Measurements from ENCODE around the gene ADSS2. TPM values are rescaled to one million over a fixed set of nuclear protein-coding genes. Genes with fewer than 3 reads are reported as not detected.
"Not testable (repeated sequence)": the region's sequence is repeated elsewhere in the genome, so short reads cannot be mapped to it uniquely, and the experiment has no call there.

The ADSS2 gene
- 90.2 and 113 TPM in 2 replicates for total RNA-seq (2014; rRNA removed; shearing (Covaris generic); ENCODE audit: low replicate concordance)

DNA sequence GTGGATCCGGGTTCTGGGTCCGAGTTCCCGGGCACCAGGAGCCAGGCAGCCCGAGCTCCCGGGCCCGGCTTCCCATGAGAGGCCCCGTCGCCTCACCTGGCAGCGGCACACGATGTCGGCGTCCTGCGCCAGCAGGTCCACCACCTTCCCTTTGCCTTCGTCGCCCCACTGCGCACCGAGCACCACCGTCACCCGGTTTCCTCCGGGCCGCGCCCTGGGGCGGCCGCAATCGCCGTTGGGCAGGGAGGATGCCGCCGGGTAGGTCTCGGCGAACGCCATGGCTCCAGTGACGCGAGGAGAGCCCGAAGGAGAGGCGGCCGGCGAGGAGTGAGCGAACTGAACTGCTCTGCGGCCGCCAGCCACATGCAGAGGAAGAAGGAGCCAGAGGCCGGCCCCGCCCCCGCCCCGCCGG is at the start of gene ADSS2:
ADSS2 (minus strand) TSS at position 371 of the 412 bp plus-strand sequence; CDS start at position 279, 92 bp downstream.
- no peak for DNase-seq
- Histone ChIP-seq H3K27me3 (no peaks in the 10 kb centered on the region), H3K36me3 (peaks cover 34% of the 10 kb centered on the region), H3K4me3 (peak within 1 kb of the TSS; percentile 81), H3K9me3 (peaks cover 2% of the 10 kb centered on the region; the same call in 1 of the 2 replicates)

DNA sequence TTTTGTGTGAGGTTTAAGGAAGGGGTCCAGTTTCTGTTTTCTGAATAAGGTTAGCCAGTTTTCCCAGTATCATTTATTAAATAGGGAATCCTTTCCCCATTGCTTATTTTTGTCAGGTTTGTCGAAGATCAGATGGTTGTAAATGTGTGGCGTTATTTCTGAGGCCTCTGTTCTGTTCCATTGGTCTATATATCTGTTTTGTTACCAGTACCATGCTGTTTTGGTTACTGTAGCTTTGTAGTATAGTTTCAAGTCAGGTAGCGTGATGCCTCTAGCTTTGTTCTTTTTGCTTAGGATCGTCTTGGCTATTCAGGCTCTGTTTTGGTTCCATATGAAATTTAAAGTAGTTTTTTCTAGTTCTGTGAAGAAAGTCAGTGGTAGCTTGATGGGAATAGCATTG is 48.8 kb upstream of the ADSS2 start:
- H3K9me3 ChIP-seq, H3K27me3 ChIP-seq, H3K4me3 ChIP-seq, DNase-seq, H3K36me3 ChIP-seq: not testable (repeated sequence)

DNA sequence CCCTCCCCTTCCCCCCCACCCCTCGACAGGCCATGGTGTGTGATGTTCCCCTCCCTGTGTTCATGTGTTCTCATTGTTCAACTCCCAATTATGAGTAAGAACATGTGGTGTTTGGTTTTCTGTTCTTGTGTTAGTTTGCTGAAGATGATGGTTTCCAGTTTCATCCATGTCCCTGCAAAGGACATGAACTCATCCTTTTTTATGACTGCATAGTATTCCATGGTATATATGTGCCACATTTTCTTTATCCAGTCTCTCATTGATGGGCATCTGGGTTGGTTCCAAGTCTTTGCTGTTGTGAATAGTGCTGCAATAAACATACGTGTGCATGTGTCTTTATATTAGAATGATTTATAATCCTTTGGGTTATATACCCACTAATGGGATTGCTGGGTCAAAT is 47.8 kb upstream of the ADSS2 start:
- DNase-seq, H3K9me3 ChIP-seq, H3K36me3 ChIP-seq, H3K4me3 ChIP-seq, H3K27me3 ChIP-seq: not testable (repeated sequence)

DNA sequence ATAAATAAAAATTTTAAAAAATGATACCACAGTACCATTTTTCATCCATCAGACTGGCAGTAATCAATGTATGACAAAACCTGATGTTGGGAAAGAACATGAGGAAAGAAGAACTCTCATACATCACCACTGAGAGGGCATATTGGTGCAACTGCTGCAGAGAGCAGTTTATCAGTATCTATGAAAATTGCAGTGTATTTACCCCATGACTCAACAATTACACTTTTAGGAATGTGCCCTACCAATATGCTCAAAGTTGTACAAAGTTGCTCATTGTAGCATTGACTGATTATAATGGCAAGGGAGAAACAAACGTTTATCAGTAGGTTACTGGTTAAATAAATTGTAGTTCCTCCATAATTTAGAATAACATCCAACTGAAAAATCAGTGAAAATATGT is 46.1 kb upstream of the ADSS2 start:
- Histone ChIP-seq H3K9me3 (peaks cover 6% of the 10 kb centered on the region), H3K27me3 (no peaks in the 10 kb centered on the region), H3K4me3 (no peak overlapping the region), H3K36me3 (no peaks in the 10 kb centered on the region)
- no peak for DNase-seq

DNA sequence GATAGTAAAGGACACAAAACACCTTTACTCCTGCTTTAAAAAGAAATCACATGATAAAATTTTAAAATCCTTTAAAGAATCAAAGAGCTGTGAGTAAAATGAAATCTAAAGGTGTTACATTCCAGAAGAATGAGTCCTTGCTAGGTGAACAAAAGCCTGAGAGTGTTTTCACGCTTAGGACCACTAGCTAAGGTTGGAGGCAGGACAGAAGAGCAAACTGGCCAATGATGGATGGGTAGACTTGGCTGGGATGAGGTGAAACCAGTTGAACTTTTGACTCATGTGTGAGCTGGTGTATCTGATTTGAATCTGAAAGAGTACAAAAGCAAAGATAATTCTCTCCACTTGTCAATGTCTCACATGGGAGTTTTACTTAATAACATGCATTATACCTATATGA is 44.5 kb upstream of the ADSS2 start:
- Histone ChIP-seq H3K4me3 (no peak overlapping the region), H3K27me3 (no peaks in the 10 kb centered on the region), H3K36me3 (no peaks in the 10 kb centered on the region), H3K9me3 (peaks cover 6% of the 10 kb centered on the region)
- no peak for DNase-seq

DNA sequence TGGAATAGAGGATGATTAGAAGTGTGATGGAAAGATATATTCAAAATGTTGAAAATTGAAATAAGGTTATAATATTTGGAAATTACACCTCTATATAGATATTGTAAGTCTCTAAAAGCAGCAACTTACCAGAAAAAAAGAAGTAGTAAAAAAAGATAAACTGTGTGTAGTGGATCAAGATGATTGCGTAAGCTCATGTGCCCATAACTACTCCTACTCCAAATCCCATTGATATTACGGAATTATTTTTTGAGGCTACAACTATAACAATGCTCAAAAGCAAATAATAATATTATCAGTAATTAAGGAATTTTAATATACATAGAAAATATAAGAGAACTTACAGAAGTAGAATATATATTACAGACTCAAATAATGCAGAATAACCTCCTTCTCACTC is 42.9 kb upstream of the ADSS2 start:
- Histone ChIP-seq H3K9me3 (peaks cover 2% of the 10 kb centered on the region; the same call in 1 of the 2 replicates), H3K4me3 (no peak overlapping the region), H3K36me3 (no peaks in the 10 kb centered on the region), H3K27me3 (no peaks in the 10 kb centered on the region)
- no peak for DNase-seq

DNA sequence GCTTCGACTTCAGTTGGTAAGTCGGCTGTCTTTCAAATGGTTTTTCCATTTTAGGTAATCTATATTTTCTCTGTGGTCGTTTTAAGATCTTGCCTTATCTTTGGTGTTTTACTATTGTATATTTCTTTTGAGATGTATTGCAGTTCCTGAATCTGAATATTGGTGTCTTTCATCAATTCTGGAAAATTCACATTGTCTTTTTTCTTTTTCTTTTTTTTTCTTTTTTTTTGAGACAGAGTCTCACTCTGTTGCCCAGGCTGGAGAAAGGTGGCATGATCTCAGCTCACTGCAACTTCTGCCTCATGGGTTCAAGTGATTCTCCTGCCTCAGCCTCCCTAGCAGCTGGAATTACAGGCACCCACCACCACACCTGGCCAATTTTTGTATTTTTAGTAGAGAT is 33.3 kb upstream of the ADSS2 start:
- DNase-seq, H3K36me3 ChIP-seq, H3K27me3 ChIP-seq, H3K9me3 ChIP-seq, H3K4me3 ChIP-seq: not testable (repeated sequence)

DNA sequence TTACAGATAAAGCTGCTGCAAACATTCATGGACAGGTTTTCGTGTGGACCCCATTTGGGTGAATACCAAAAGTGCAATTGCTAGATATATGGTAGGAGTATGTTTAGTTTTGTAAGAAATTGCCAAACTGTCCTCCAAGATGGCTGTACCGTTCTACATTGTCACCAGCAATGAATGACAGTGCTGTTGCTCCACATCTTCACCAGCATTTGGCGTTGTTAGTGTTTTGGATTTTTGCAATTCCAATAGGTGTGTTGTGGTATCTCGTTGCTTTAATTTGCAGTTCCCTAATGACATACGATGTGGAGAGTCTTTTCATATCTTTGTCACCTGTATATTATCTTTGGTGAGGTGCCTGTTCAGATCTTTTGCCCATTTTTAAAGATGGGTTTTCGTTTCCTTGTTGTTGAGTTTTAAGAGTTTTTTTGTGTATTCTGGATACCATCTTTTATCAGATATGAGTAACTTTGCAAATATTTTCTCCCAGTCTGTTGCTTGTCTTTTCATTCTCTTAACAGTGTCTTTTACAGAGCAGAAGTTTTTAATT is 21.4 kb upstream of the ADSS2 start:
- H3K27me3 ChIP-seq, result no peaks in the 10 kb centered on the region
- H3K4me3 ChIP-seq, result no peak overlapping the region
- DNase-seq, result no peak
- no peaks in the 10 kb centered on the region for H3K9me3 ChIP-seq
- H3K36me3 ChIP-seq, result no peaks in the 10 kb centered on the region

DNA sequence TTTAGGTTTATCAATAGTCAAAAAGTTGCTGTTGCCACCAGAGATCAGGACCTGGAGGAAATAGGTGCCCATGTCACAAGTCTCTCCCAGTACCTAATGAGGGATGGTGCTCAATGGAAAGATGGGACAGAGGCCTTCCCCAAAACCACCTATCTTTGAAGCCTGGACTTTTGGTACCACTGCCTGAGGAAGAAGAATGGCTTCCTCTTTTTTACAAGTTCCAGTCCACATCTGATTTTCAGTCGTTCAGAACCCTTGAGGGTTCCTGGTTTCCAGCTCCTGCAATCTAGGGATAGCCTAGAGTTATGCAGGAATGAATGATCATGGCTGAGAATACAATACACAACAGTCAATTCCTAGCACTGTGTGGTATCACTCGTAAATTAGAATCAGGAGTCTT is 15.0 kb upstream of the ADSS2 start:
- H3K36me3 ChIP-seq, result no peaks in the 10 kb centered on the region
- no peak overlapping the region for H3K4me3 ChIP-seq
- no peaks in the 10 kb centered on the region for H3K9me3 ChIP-seq
- no peak for DNase-seq
- H3K27me3 ChIP-seq, result no peaks in the 10 kb centered on the region

DNA sequence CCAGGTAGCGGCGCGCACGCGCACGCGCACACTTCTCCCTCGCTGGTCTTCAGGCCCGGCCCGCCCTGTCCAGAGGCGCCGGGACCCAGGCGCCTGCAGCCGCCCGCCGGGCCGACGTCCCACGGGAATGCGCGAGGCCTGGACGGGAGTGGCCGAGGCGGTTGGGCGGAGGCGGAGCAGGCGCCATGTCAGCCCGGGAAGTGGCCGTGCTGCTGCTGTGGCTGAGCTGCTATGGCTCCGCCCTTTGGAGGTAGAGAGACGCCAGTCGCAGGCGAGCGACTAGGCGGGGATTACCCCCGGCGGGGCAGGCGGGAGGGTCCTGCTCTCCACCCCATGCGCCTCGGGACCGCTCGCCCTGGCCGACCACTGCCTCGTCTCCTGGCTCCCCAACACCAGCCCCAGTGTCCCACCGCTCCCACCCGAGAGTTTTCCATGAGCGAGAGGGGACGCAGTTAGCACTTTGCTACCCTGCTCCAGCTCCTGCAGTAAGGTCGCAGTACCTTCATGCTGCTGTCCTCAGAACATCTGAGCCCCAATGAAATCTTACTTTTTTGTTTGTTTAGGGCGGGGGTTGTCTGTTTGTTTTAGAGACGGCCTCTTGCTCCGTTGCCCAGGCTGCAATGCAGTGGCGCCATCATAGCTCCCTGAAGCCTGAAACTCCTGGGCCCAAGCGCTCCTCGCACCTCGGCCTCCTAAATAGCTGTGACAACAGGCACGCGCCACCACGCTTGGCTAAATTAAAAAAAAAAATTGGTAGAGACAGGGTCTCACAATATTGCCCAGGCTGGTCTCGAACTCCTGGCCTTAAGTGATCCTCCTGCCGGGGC is 9.7 kb upstream of the ADSS2 start, which contains the start of gene CATSPERE:
CATSPERE (plus strand) TSS at position 29 of the 827 bp plus-strand sequence; CDS start at position 186, 157 bp downstream.
- Histone ChIP-seq H3K36me3 (no peaks in the 10 kb centered on the region), H3K27me3 (no peaks in the 10 kb centered on the region), H3K9me3 (no peaks in the 10 kb centered on the region), H3K4me3 (peak within 1 kb of the TSS; percentile 24)
- DNase-seq, result peak; percentile 80

DNA sequence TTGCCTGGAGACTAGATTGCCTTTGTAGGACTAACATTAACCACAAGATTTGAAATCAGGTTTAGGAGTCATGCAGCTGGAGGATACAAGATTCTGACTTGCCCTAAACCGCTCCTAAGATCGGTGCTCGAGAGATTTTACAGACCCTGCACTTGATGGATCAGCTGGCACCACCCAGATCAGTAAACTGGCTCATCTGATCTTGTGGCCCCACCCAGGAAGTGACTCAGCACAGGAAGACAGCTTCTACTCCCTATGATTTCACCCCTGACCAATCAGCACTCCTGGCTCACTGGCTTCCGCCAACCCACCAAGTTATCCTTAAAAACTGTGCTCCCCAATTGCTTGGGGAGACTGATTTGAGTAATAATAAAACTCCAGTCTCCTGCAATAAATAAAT is 8.5 kb upstream of the ADSS2 start:
- H3K27me3 ChIP-seq, result no peaks in the 10 kb centered on the region
- peak; percentile 61 for DNase-seq
- H3K36me3 ChIP-seq, result no peaks in the 10 kb centered on the region
- no peaks in the 10 kb centered on the region for H3K9me3 ChIP-seq
- no peak overlapping the region for H3K4me3 ChIP-seq

DNA sequence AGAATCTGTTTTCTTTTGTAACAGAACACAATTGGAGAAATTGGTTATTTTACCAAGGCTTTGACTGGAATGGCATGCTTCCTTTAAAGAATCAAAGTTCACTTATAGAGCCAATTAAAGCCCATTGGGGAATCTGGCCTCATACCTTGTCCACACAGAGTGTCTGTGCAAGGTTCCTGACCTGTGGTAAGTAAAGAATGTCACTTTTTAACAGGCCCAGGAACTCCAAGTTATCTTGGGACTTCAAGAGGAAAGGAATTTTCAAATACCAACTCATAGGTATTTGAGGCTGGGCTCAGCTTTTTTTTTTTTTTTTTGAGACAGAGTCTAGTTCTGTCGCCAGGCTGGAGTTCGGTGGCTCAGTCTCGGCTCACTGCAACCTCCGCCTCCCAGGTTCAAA is 7.1 kb upstream of the ADSS2 start:
- DNase-seq, result no peak
- H3K36me3 ChIP-seq, result no peaks in the 10 kb centered on the region
- no peaks in the 10 kb centered on the region for H3K27me3 ChIP-seq
- no peaks in the 10 kb centered on the region for H3K9me3 ChIP-seq
- H3K4me3 ChIP-seq, result no peak overlapping the region

DNA sequence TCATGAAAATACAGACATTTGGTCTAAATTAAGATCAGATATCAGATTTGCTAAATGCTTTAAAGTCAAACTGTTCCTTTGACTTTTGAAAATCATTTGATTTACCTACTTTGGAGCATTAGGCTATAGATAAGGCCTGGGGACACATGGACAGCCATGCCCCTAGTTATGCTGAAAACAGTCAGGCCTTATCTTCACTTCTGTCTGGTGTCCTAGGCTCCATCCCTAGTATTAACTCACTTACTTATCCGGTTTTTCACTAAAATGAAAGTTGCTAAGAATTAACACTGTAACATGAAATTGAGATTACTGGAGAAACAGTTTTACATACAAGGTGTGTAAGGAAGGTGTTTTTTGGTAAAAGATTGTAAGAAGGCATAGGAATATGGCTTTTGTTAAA is 4.9 kb upstream of the ADSS2 start:
- Histone ChIP-seq H3K27me3 (no peaks in the 10 kb centered on the region), H3K4me3 (no peak overlapping the region), H3K9me3 (peaks cover 2% of the 10 kb centered on the region; the same call in 1 of the 2 replicates), H3K36me3 (no peaks in the 10 kb centered on the region)
- DNase-seq, result no peak

DNA sequence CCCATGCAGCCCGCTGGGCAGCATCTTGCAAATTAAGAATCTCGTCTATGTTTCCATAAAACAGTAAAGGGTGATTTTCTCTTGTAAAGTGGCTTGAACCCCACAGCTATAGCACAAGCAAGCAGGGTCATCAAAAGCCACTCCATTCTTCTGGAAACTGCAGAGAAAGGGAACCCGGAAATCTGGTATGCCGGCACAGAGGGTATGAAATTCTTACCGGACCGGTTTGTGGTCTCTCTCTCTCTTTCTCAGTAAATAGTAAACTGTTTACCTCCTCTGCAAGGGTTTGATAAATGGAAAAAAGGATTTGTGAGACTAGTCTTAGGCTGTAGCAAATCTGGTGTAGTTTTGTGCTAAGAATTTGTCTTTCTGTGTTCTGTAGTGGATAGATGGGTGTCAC is 2.7 kb upstream of the ADSS2 start:
- Histone ChIP-seq H3K36me3 (peaks cover 12% of the 10 kb centered on the region; the same call in 1 of the 2 replicates), H3K27me3 (no peaks in the 10 kb centered on the region), H3K4me3 (no peak overlapping the region), H3K9me3 (peaks cover 2% of the 10 kb centered on the region; the same call in 1 of the 2 replicates)
- DNase-seq, result no peak

DNA sequence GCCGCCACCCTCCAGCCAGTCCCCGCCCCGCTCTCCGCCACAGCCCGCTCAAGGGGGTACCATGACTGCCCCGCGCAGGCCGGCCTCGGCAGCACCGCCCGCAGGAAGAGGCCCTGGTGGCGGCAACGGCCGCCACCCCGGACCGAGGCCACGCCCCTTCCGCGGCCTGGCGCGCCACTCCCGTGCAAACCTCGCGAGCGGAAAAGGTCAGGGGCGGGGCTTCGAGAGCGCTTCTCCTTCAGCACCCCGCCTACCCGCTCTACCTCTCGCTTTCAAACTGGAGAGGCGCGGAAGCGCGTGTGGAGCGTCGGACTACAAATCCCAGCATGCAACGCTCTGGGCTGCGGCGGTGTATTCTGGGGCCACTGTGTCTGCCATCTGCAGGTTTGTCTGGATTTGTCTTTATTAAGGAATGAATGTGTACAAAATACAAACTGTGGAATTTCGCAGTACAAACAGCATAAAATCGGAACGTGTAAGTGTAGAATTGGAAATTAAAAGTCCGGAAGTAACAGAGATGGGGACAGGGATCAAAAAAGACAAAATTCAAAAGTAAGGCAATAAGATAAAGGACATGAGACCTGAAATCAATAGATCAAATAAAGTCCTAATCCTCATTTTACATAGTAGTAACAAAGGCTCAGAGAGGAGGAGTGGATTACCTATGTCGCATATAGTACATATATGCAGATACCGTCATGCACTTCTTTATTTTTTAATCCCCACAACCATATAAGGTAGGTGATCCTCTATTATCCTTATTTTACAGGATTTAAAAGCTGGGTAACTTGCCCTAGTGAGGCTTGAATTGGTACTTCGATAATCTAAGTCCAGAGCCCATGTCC is 464 bp upstream of the ADSS2 start:
- Histone ChIP-seq H3K27me3 (no peaks in the 10 kb centered on the region), H3K9me3 (peaks cover 2% of the 10 kb centered on the region; the same call in 1 of the 2 replicates), H3K4me3 (peak overlapping the region; percentile 81), H3K36me3 (peaks cover 31% of the 10 kb centered on the region)
- DNase-seq, result peak; percentile 99

DNA sequence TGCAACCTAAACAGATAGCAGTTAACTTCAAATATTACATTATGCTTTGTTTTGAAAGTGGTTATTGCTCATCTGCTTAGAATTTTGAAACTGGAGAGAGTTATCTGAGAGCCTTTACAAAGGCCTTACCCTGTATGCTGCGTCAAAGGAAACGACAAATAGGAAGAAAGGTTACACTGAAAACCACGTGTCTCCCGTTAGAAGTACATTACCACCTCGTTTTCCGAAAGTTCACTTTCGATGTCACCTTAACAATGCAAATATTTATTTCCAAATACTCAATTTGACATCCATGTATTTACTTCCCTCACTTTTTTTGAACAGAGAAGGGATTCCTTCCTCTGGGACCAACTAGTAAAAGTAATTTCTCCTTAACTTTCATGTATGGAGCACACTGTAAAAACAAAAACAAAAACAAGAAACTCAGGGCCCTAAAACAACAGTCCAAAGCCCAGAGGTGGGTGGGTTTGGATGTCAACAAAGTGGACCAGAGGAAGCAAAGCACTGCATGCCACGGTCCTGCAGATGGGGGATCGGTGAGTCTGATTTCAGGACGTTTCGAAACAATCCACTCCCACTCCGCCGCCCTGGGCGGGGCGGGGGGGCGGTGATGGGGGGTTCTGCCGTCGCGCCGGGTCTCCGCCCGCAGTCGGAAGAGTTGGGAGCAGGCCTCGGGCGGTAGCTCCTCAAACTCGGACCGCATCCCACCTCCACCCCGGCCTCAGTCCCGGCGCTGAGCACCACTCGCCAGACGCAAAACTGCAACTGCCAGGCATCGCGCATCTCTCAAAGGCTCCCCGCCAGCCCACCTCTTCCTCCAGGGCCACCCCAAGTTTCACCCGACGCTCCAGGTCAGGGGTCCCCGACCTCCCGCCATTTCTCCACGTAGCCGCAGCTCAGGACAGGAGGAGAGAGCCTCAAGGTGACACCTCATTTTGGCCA is 841 bp downstream of the ADSS2 start:
- peak; percentile 78 for DNase-seq
- Histone ChIP-seq H3K27me3 (no peaks in the 10 kb centered on the region), H3K36me3 (peaks cover 39% of the 10 kb centered on the region), H3K9me3 (peaks cover 2% of the 10 kb centered on the region; the same call in 1 of the 2 replicates), H3K4me3 (peak overlapping the region; percentile 81)

Measured in MG63 (cell line).